Measurements from ENCODE around the gene RADX. TPM values are rescaled to one million over a fixed set of nuclear protein-coding genes. Genes with fewer than 3 reads are reported as not detected.

Gene RADX, protein sequence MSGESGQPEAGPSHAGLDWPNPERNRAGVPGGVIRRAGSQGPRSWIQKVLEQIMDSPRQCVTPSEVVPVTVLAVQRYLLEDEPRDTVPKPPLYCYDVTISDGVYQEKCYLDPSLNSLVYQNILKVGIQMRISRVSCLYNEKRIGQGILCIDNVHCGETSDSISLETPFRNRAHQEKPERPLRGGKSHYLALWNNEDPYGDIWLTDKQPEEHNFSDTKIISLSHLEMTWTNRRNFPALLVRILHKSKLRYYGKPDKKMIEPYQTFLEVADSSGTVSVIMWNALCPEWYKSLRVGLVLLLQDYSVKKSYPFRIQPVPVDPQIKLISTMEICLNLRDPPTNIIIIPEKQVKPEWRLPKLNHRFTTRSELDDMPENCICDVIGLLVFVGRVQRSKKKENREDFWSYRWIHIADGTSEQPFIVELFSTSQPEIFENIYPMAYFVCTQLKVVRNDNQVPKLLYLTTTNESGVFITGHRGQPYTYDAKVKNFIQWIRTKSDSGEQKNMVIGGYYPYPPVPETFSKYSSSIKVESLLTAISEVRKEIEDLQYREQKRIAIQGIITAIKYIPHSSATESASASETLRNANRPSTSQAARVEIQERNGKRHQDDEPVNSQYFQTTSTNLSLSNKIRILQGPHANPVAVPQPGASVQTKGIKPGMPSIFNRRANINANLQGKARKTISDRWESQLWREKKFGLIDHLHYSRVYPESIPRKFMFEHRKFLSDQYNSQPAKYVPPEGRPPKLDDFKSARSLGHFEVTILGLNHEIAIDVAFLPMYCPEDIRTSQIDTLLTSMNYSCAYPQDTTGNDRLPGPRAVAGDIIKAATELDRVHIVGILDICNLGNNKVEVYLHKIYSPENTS
- 1 to 10 TPM; 1.1 to 2.0 TPM for polyA plus RNA-seq

GRCh38 chrX:106611679-106612392, at the start of gene RADX:
TSS of gene RADX (plus strand) at chrX:106611978. CDS start at chrX:106612081, 103 bp downstream.
- Histone ChIP-seq H3K36me3 (ENCODE audit: control insufficient read depth in 2 of 2, insufficient read depth in 2 of 2, low read length in 1 of 2) (no peaks in the 10 kb centered on the region), H3K4me3 (ENCODE audit: low read depth in 1 of 2, low read length in 2 of 2) (peak within 1 kb of the TSS; percentile 43 to 57), H3K27me3 (ENCODE audit: control insufficient read depth in 1 of 2, insufficient read depth in 2 of 2, low read length in 2 of 2) (peaks cover 0 to 4% of the 10 kb centered on the region in 2 donors), H3K4me1 (ENCODE audit: control insufficient read depth in 2 of 2, insufficient read depth in 2 of 2, low read length in 1 of 2) (no peaks in the 10 kb centered on the region), H3K9me3 (ENCODE audit: control insufficient read depth in 2 of 2, insufficient read depth in 1 of 2, low read depth in 1 of 2, low read length in 1 of 2) (peaks cover 0 to 4% of the 10 kb centered on the region in 2 donors), H3K27ac (ENCODE audit: low read depth in 2 of 2, low read length in 1 of 2) (peak within 1 kb of the TSS; percentile 24 to 27)
- 1 to 21% methylated on average over 46 of the region's 46 CpGs for WGBS, 2 donors

GRCh38 chrX:106564986-106565385, 46.8 kb upstream of the RADX start:
- Histone ChIP-seq H3K27me3 (ENCODE audit: control insufficient read depth in 1 of 2, insufficient read depth in 2 of 2, low read length in 2 of 2) (peaks cover 0 to 7% of the 10 kb centered on the region in 2 donors), H3K4me1 (ENCODE audit: control insufficient read depth in 2 of 2, insufficient read depth in 2 of 2, low read length in 1 of 2) (no peaks in the 10 kb centered on the region), H3K4me3 (ENCODE audit: low read depth in 1 of 2, low read length in 2 of 2) (no peak overlapping the region), H3K36me3 (ENCODE audit: control insufficient read depth in 2 of 2, insufficient read depth in 2 of 2, low read length in 1 of 2) (no peaks in the 10 kb centered on the region), H3K27ac (ENCODE audit: low read depth in 2 of 2, low read length in 1 of 2) (no peak overlapping the region), H3K9me3 (ENCODE audit: control insufficient read depth in 2 of 2, insufficient read depth in 1 of 2, low read depth in 1 of 2, low read length in 1 of 2) (no peaks in the 10 kb centered on the region)
- WGBS, 2 donors: 48 to 70% methylated on average over 2 of the region's 2 CpGs

GRCh38 chrX:106566362-106566761, 45.4 kb upstream of the RADX start:
- H3K36me3 ChIP-seq (ENCODE audit: control insufficient read depth in 2 of 2, insufficient read depth in 2 of 2, low read length in 1 of 2): no peaks in the 10 kb centered on the region
- no peak overlapping the region for H3K4me3 ChIP-seq (ENCODE audit: low read depth in 1 of 2, low read length in 2 of 2)
- peaks cover 0 to 7% of the 10 kb centered on the region in 2 donors for H3K27me3 ChIP-seq (ENCODE audit: control insufficient read depth in 1 of 2, insufficient read depth in 2 of 2, low read length in 2 of 2)
- H3K4me1 ChIP-seq (ENCODE audit: control insufficient read depth in 2 of 2, insufficient read depth in 2 of 2, low read length in 1 of 2): no peaks in the 10 kb centered on the region
- no peak overlapping the region for H3K27ac ChIP-seq (ENCODE audit: low read depth in 2 of 2, low read length in 1 of 2)
- 79 to 90% methylated on average over 8 of the region's 8 CpGs for WGBS, 2 donors
- no peaks in the 10 kb centered on the region for H3K9me3 ChIP-seq (ENCODE audit: control insufficient read depth in 2 of 2, insufficient read depth in 1 of 2, low read depth in 1 of 2, low read length in 1 of 2)

DNA sequence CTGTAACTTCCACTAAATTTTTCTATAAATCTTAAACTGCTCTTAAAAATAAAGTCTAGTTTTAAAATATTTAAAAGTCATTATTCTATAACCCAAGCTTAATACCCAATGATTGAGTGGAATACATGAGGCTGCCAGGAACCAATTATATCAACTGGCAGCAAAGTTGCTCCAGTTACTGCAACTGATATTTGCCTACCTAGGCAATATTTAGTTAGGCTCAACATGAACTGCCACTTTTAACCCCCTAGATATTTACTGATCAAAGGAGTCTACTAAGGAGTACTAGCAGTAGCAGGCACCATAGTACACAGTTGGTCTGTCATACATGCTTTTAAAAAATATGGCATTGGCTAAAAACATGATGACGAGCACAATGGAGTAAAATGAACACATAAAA, 29.9 kb upstream of the RADX start:
- H3K27ac ChIP-seq (ENCODE audit: low read depth in 2 of 2, low read length in 1 of 2): no peak overlapping the region
- H3K4me3 ChIP-seq (ENCODE audit: low read depth in 1 of 2, low read length in 2 of 2): no peak overlapping the region
- 52 to 88% methylated on average over 1 of the region's 1 CpG for WGBS, 2 donors
- no peaks in the 10 kb centered on the region for H3K9me3 ChIP-seq (ENCODE audit: control insufficient read depth in 2 of 2, insufficient read depth in 1 of 2, low read depth in 1 of 2, low read length in 1 of 2)
- no peaks in the 10 kb centered on the region for H3K4me1 ChIP-seq (ENCODE audit: control insufficient read depth in 2 of 2, insufficient read depth in 2 of 2, low read length in 1 of 2)
- H3K36me3 ChIP-seq (ENCODE audit: control insufficient read depth in 2 of 2, insufficient read depth in 2 of 2, low read length in 1 of 2): no peaks in the 10 kb centered on the region
- H3K27me3 ChIP-seq (ENCODE audit: control insufficient read depth in 1 of 2, insufficient read depth in 2 of 2, low read length in 2 of 2): no peaks in the 10 kb centered on the region

GRCh38 chrX:106585478-106585877, 26.3 kb upstream of the RADX start:
- no peak overlapping the region for H3K27ac ChIP-seq (ENCODE audit: low read depth in 2 of 2, low read length in 1 of 2)
- no peaks in the 10 kb centered on the region for H3K4me1 ChIP-seq (ENCODE audit: control insufficient read depth in 2 of 2, insufficient read depth in 2 of 2, low read length in 1 of 2)
- WGBS, 2 donors: 46 to 75% methylated on average over 2 of the region's 2 CpGs
- no peaks in the 10 kb centered on the region for H3K9me3 ChIP-seq (ENCODE audit: control insufficient read depth in 2 of 2, insufficient read depth in 1 of 2, low read depth in 1 of 2, low read length in 1 of 2)
- no peak overlapping the region for H3K4me3 ChIP-seq (ENCODE audit: low read depth in 1 of 2, low read length in 2 of 2)
- H3K27me3 ChIP-seq (ENCODE audit: control insufficient read depth in 1 of 2, insufficient read depth in 2 of 2, low read length in 2 of 2): peaks cover 0 to 2% of the 10 kb centered on the region in 2 donors
- H3K36me3 ChIP-seq (ENCODE audit: control insufficient read depth in 2 of 2, insufficient read depth in 2 of 2, low read length in 1 of 2): no peaks in the 10 kb centered on the region

DNA sequence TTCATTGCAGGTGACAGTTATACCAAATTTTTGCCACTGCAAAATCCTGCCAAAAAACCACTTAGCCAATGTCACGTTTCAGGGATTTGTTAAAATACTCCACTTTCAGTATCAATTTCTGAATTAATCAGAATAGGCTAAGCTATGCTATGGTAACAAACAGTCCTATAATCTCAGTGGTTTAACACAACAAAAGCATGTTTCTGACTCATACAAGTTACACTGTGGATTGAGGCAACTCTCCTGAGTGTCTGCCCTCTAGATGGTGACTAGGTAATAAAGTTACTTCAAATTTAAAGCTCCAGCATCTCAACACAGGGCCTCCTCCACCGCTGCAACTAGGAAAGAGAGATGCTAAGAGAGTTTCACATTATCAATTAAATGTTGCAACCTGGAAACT, 23.0 kb upstream of the RADX start:
- peaks cover 0 to 2% of the 10 kb centered on the region in 2 donors for H3K27me3 ChIP-seq (ENCODE audit: control insufficient read depth in 1 of 2, insufficient read depth in 2 of 2, low read length in 2 of 2)
- H3K9me3 ChIP-seq (ENCODE audit: control insufficient read depth in 2 of 2, insufficient read depth in 1 of 2, low read depth in 1 of 2, low read length in 1 of 2): no peaks in the 10 kb centered on the region
- no peaks in the 10 kb centered on the region for H3K4me1 ChIP-seq (ENCODE audit: control insufficient read depth in 2 of 2, insufficient read depth in 2 of 2, low read length in 1 of 2)
- no peak overlapping the region for H3K4me3 ChIP-seq (ENCODE audit: low read depth in 1 of 2, low read length in 2 of 2)
- no peaks in the 10 kb centered on the region for H3K36me3 ChIP-seq (ENCODE audit: control insufficient read depth in 2 of 2, insufficient read depth in 2 of 2, low read length in 1 of 2)
- WGBS, 2 donors: 50% methylated on average over 2 of the region's 2 CpGs
- H3K27ac ChIP-seq (ENCODE audit: low read depth in 2 of 2, low read length in 1 of 2): no peak overlapping the region

- Histone ChIP-seq H3K4me1 (ENCODE audit: control insufficient read depth in 2 of 2, insufficient read depth in 2 of 2, low read length in 1 of 2) (no peaks in the 10 kb centered on the region), H3K36me3 (ENCODE audit: control insufficient read depth in 2 of 2, insufficient read depth in 2 of 2, low read length in 1 of 2) (no peaks in the 10 kb centered on the region), H3K4me3 (ENCODE audit: low read depth in 1 of 2, low read length in 2 of 2) (no peak overlapping the region), H3K27ac (ENCODE audit: low read depth in 2 of 2, low read length in 1 of 2) (no peak overlapping the region), H3K9me3 (ENCODE audit: control insufficient read depth in 2 of 2, insufficient read depth in 1 of 2, low read depth in 1 of 2, low read length in 1 of 2) (no peaks in the 10 kb centered on the region), H3K27me3 (ENCODE audit: control insufficient read depth in 1 of 2, insufficient read depth in 2 of 2, low read length in 2 of 2) (no peaks in the 10 kb centered on the region)
- WGBS, 2 donors: 50 to 54% methylated on average over 2 of the region's 2 CpGs
Measured at GRCh38 chrX:106599411-106599810, 12.4 kb upstream of the RADX start.

DNA sequence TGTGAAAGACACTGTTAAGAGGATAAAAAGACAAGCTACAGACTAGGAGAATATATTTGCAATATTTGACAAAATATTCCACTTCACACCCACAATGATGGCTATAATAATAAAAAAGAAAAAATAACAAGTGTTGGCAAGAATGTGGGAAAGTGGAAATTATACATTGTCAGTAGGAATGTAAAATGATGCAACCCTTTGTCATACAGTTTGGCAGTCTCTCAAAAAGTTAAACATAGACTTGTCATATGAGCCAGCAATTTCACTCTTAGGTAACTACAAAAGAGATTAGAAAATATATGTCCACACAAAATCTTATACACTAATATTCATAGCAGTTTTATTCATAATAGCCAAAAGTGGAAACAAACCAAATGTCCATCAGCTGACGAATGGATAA, 5.2 kb upstream of the RADX start:
- Histone ChIP-seq H3K36me3 (ENCODE audit: control insufficient read depth in 2 of 2, insufficient read depth in 2 of 2, low read length in 1 of 2) (no peaks in the 10 kb centered on the region), H3K27ac (ENCODE audit: low read depth in 2 of 2, low read length in 1 of 2) (no peak overlapping the region), H3K9me3 (ENCODE audit: control insufficient read depth in 2 of 2, insufficient read depth in 1 of 2, low read depth in 1 of 2, low read length in 1 of 2) (peaks cover 0 to 2% of the 10 kb centered on the region in 2 donors), H3K4me1 (ENCODE audit: control insufficient read depth in 2 of 2, insufficient read depth in 2 of 2, low read length in 1 of 2) (no peaks in the 10 kb centered on the region), H3K4me3 (ENCODE audit: low read depth in 1 of 2, low read length in 2 of 2) (no peak overlapping the region), H3K27me3 (ENCODE audit: control insufficient read depth in 1 of 2, insufficient read depth in 2 of 2, low read length in 2 of 2) (no peaks in the 10 kb centered on the region)
- WGBS, 2 donors: 62 to 84% methylated on average over 1 of the region's 1 CpG

- H3K9me3 ChIP-seq (ENCODE audit: control insufficient read depth in 2 of 2, insufficient read depth in 1 of 2, low read depth in 1 of 2, low read length in 1 of 2): peaks cover 0 to 4% of the 10 kb centered on the region in 2 donors
- WGBS, 2 donors: 35 to 46% methylated on average over 6 of the region's 6 CpGs
- H3K4me3 ChIP-seq (ENCODE audit: low read depth in 1 of 2, low read length in 2 of 2): no peak overlapping the region
- peaks cover 0 to 4% of the 10 kb centered on the region in 2 donors for H3K27me3 ChIP-seq (ENCODE audit: control insufficient read depth in 1 of 2, insufficient read depth in 2 of 2, low read length in 2 of 2)
- no peaks in the 10 kb centered on the region for H3K4me1 ChIP-seq (ENCODE audit: control insufficient read depth in 2 of 2, insufficient read depth in 2 of 2, low read length in 1 of 2)
- H3K27ac ChIP-seq (ENCODE audit: low read depth in 2 of 2, low read length in 1 of 2): no peak overlapping the region
- no peaks in the 10 kb centered on the region for H3K36me3 ChIP-seq (ENCODE audit: control insufficient read depth in 2 of 2, insufficient read depth in 2 of 2, low read length in 1 of 2)
Measured at GRCh38 chrX:106608016-106608415, 3.8 kb upstream of the RADX start.
